Keratinocyte (primary cell): Measurements from ENCODE around the gene DDX4. TPM values are rescaled to one million over a fixed set of nuclear protein-coding genes. Genes with fewer than 3 reads are reported as not detected.
A peak's percentile ranks its signal among the peaks of the same experiment; 100 is the strongest.
"Not testable (repeated sequence)": the region's sequence is repeated elsewhere in the genome, so short reads cannot be mapped to it uniquely, and the experiment has no call there.

Experiments
- DNase-seq: peaks from one replicate; pipeline ENCODE4 v3.0.0-alpha.2; 2011; ENCODE audit warnings: low read depth, missing footprints, low spot score
- FAIRE-seq: peaks from 2 replicates; lab custom pipeline; 2011; peaks lifted over from hg19 to GRCh38; lab: Jason Lieb, UNC
- H2AFZ ChIP-seq: 2 replicates; pipeline ENCODE4 v1.6.0; 2012; ENCODE audit warnings: low read length, control low read depth, inconsistent platforms; ENCODE audit not compliant: control insufficient read depth
- H3K27ac ChIP-seq: 2 replicates; pipeline ENCODE4 v1.5.1; 2011; ENCODE audit warnings: low read length; ENCODE audit not compliant: control insufficient read depth, insufficient read depth
- H3K27me3 ChIP-seq: 3 replicates; pipeline ENCODE4 v1.6.0; 2011; ENCODE audit warnings: low read length; ENCODE audit not compliant: control insufficient read depth, insufficient read depth; ENCODE audit errors: extremely low read depth
- H3K36me3 ChIP-seq, 2 experiments: 2 replicates in 1 of 2; 3 replicates in 1 of 2; pipeline ENCODE4 v1.5.1; 2011; ENCODE audit warnings: low read length in 2 of 2, mild to moderate bottlenecking in 1 of 2; ENCODE audit not compliant: control insufficient read depth in 2 of 2, insufficient read depth in 2 of 2; ENCODE audit errors: extremely low read depth in 1 of 2
- H3K4me1 ChIP-seq: 3 replicates; pipeline ENCODE4 v1.5.1; 2011; ENCODE audit warnings: low read length; ENCODE audit not compliant: control insufficient read depth, insufficient read depth; ENCODE audit errors: extremely low read depth
- H3K4me2 ChIP-seq: 3 replicates; pipeline ENCODE4 v1.6.0; 2011; ENCODE audit warnings: low read depth, low read length; ENCODE audit not compliant: control insufficient read depth, insufficient read depth; ENCODE audit errors: extremely low read depth
- H3K4me3 ChIP-seq, 3 experiments: fragments of 200-600 bp in 1 of 3; sonication (generic) in 1 of 3; 2 replicates in 2 of 3; 3 replicates in 1 of 3; pipeline ENCODE4 v1.5.1; 2011 to 2016; ENCODE audit warnings: low read length in 3 of 3, mild to moderate bottlenecking in 3 of 3, control low read depth in 2 of 3, inconsistent platforms in 1 of 3, low read depth in 1 of 3, mixed read lengths in 1 of 3, mixed run types in 1 of 3, moderate library complexity in 1 of 3; ENCODE audit not compliant: control insufficient read depth in 2 of 3, insufficient read depth in 2 of 3; ENCODE audit errors: extremely low read depth in 1 of 3
- H3K79me2 ChIP-seq: 2 replicates; pipeline ENCODE4 v1.6.0; 2012; ENCODE audit warnings: low read length; ENCODE audit not compliant: control insufficient read depth, insufficient read depth
- H3K9ac ChIP-seq: 3 replicates; pipeline ENCODE4 v1.6.0; 2011; ENCODE audit warnings: low read length; ENCODE audit not compliant: control insufficient read depth, insufficient read depth; ENCODE audit errors: extremely low read depth
- H3K9me1 ChIP-seq: 3 replicates; pipeline ENCODE4 v1.6.0; 2011; ENCODE audit warnings: low read length; ENCODE audit not compliant: control insufficient read depth, insufficient read depth; ENCODE audit errors: extremely low read depth
- H3K9me3 ChIP-seq: 2 replicates; pipeline ENCODE4 v1.5.1; 2012; ENCODE audit warnings: low read depth, low read length; ENCODE audit not compliant: control insufficient read depth
- H4K20me1 ChIP-seq: 3 replicates; pipeline ENCODE4 v1.6.0; 2011; ENCODE audit warnings: low read length; ENCODE audit not compliant: control insufficient read depth, insufficient read depth; ENCODE audit errors: extremely low read depth
- EZH2 ChIP-seq: IDR thresholded peaks from one replicate; pipeline ENCODE4 v1.6.1; 2012; ENCODE audit warnings: inconsistent platforms, mild to moderate bottlenecking, low read length, moderate library complexity
- dilution Hi-C: fragments of 300-500 bp; cut with MboI; formaldehyde crosslinking; loops from one replicate; pipeline ENCODE4 v1.7.0; 2020; ENCODE audit warnings: low sequenced_read_pairs; ENCODE audit not compliant: extremely low pct_ligation_motif_present
- polyA plus RNA-seq, 5 experiments: library from polyadenylated mRNA; depleted of rRNA in 3 of 5; stranded (reverse) in 3 of 5; stranded (forward) in 1 of 5; unstranded in 1 of 5; fragments of >200 nt; gene quantifications; 1 replicate in 1 of 5; 2 replicates in 3 of 5; 3 replicates in 1 of 5; pipeline versions ENCODE4 v1.2.1 to v1.2.3, GENCODE V29; 2011 to 2012; ENCODE audit warnings: missing spikeins in 2 of 5, low read depth in 1 of 5, low replicate concordance in 1 of 5
- TF ChIP-seq, protein P1 (sequence below), 3 experiments: IDR thresholded peaks in 1 of 3; conservative IDR thresholded peaks in 1 of 3; optimal IDR thresholded peaks in 1 of 3; 2 replicates in 2 of 3; 3 replicates in 1 of 3; pipeline versions ENCODE3 to v1.5.1; 2011; ENCODE audit warnings: low read length in 3 of 3, mild to moderate bottlenecking in 3 of 3, moderate library complexity in 2 of 3, control low read depth in 1 of 3, inconsistent platforms in 1 of 3; ENCODE audit not compliant: insufficient read depth in 2 of 3; ENCODE audit errors: extremely low read depth in 1 of 3

The DDX4 gene
- polyA plus RNA-seq, 1 donor (not counting 4 experiments of a cell fraction or from before 2014, with no cell fraction given), result 0.04 TPM

DNA sequence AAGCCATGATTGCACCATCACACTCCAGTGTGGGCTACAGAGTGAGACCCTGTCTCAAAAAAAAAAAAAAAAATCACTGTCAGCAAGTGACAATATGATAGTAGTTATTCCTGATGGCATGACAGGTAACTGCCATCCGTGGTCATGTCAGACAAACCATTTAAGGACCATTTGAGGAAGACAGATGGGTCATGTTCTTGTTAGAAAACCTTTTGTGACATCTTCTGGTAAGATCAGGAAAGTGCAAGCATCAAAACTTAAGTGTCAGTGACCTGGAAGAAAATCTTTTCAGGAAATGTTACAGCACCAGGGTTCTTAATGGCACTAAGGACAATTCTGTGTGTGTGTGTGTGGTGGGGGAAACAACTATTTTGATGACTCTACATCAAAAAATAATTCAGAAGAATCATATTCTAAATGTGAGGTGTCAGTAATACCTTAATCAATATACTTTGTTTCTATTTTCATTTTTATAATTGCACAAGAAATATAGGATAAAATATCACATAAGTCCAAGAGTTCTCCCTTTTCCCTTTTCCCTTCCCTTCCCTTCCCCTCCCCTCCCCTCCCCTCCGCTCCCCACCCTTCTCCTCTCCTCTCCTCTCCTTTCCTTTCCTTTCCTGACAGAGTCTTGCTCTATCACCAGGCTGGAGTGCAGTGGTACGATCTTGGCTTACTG is 43.6 kb upstream of the DDX4 start:
- peak; percentile 13 for FAIRE-seq
- Histone ChIP-seq H3K27me3 (no peaks in the 10 kb centered on the region), H3K27ac (no peak overlapping the region), H3K36me3 (no peaks in the 10 kb centered on the region), H3K9me3 (no peaks in the 10 kb centered on the region), H3K9me1 (no peaks in the 10 kb centered on the region), H3K4me2 (no peak overlapping the region), H3K9ac (no peak overlapping the region), H2AFZ (no peak overlapping the region), H3K79me2 (no peaks in the 10 kb centered on the region), H4K20me1 (no peaks in the 10 kb centered on the region), H3K4me3 (no peak overlapping the region), H3K4me1 (no peaks in the 10 kb centered on the region)
- dilution Hi-C loops, result no loop called here
- DNase-seq, result no peak
- TF ChIP-seq EZH2, result no peak
- TF ChIP-seq, protein P1, sequence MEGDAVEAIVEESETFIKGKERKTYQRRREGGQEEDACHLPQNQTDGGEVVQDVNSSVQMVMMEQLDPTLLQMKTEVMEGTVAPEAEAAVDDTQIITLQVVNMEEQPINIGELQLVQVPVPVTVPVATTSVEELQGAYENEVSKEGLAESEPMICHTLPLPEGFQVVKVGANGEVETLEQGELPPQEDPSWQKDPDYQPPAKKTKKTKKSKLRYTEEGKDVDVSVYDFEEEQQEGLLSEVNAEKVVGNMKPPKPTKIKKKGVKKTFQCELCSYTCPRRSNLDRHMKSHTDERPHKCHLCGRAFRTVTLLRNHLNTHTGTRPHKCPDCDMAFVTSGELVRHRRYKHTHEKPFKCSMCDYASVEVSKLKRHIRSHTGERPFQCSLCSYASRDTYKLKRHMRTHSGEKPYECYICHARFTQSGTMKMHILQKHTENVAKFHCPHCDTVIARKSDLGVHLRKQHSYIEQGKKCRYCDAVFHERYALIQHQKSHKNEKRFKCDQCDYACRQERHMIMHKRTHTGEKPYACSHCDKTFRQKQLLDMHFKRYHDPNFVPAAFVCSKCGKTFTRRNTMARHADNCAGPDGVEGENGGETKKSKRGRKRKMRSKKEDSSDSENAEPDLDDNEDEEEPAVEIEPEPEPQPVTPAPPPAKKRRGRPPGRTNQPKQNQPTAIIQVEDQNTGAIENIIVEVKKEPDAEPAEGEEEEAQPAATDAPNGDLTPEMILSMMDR (optimal IDR thresholded peaks at IDR 0.05 in 1 of 3, IDR thresholded peaks at IDR 0.05 in 1 of 3, conservative IDR thresholded peaks at IDR 0.05 in 1 of 3; ENCODE audit: extremely low read depth in 1 of 3, insufficient read depth in 2 of 3, low read length in 3 of 3), result peak; percentile 18 to 45 (median 23)

DNA sequence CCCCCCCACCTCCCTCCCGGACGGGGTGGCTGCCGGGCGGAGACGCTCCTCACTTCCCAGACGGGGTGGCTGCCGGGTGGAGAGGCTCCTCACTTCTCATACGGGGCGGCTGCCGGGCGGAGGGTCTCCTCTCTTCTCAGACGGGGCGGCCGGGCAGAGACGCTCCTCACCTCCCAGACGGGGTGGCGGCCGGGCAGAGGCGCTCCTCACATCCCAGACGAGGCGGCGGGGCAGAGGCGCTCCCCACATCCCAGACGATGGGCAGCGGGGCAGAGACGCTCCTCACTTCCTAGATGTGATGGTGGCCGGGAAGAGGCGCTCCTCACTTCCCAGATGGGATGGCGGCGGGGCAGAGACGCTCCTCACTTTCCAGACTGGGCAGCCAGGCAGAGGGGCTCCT is 41.2 kb upstream of the DDX4 start:
- dilution Hi-C loops, H2AFZ ChIP-seq, H3K36me3 ChIP-seq, FAIRE-seq, H3K79me2 ChIP-seq, H3K27ac ChIP-seq, H3K4me3 ChIP-seq, H3K9me1 ChIP-seq, H3K4me2 ChIP-seq, H3K27me3 ChIP-seq, H3K4me1 ChIP-seq, H3K9me3 ChIP-seq, H4K20me1 ChIP-seq, DNase-seq, H3K9ac ChIP-seq: not testable (repeated sequence)
